ENCODE data around the gene DHRS12.

Gene DHRS12, protein sequence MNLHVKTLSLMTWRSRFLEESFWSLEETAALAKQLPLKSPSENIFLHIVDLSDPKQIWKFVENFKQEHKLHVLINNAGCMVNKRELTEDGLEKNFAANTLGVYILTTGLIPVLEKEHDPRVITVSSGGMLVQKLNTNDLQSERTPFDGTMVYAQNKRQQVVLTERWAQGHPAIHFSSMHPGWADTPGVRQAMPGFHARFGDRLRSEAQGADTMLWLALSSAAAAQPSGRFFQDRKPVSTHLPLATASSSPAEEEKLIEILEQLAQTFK

GRCh38 chr13:51803422-51804294 lies at the start of gene DHRS12:
Gene DHRS12 (minus strand): TSS chr13:51804163. CDS start chr13:51799659, 4,504 bp downstream.
- peaks cover 49% of the 10 kb centered on the region for H3K4me1 Mint-ChIP-seq (ENCODE audit: low read depth)

GRCh38 chr13:51849145-51850101 lies 45.5 kb upstream of the DHRS12 start:
- Mint-ChIP-seq H3K27me3 (peaks cover 15% of the 10 kb centered on the region), H3K4me1 (ENCODE audit: low read depth) (peaks cover 17% of the 10 kb centered on the region), H3K27ac (no peak overlapping the region), H3K36me3 (ENCODE audit: low read depth) (no peaks in the 10 kb centered on the region), H3K9me3 (no peaks in the 10 kb centered on the region), H3K4me3 (no peak overlapping the region)

More at GRCh38 chr13:51803422-51804294, at the start of gene DHRS12:
- peaks cover 10% of the 10 kb centered on the region for H3K36me3 Mint-ChIP-seq (ENCODE audit: low read depth)
- peak within 1 kb of the TSS; percentile 100 for H3K27ac Mint-ChIP-seq
- no peaks in the 10 kb centered on the region for H3K27me3 Mint-ChIP-seq
- no peaks in the 10 kb centered on the region for H3K9me3 Mint-ChIP-seq
- peak within 1 kb of the TSS; percentile 95 for H3K4me3 Mint-ChIP-seq

- no peaks in the 10 kb centered on the region for H3K36me3 Mint-ChIP-seq (ENCODE audit: low read depth)
- no peaks in the 10 kb centered on the region for H3K9me3 Mint-ChIP-seq
- H3K4me3 Mint-ChIP-seq: no peak overlapping the region
- H3K27ac Mint-ChIP-seq: no peak overlapping the region
- peaks cover 13% of the 10 kb centered on the region for H3K27me3 Mint-ChIP-seq
- peaks cover 18% of the 10 kb centered on the region for H3K4me1 Mint-ChIP-seq (ENCODE audit: low read depth)
These were observed 44.7 kb upstream of the DHRS12 start for GRCh38 chr13:51848674-51849073.

DNA sequence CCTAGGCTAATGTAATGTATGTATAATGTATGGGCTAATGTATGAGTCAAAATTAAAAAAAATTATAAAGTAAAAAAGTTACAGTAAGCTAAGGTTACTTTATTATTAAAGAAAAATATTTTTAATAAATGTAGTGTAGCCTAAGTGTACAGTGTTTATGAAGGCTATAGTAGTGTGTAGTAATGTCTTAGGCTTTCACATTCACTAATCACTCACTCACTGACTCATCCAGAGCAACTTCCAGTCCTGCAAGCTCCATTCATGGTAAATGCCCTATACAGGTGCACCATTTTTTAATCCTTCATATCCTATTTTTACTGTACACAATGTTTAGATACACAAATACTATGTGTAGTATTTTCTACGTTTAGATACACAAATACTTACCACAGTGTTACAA lies 42.8 kb upstream of the DHRS12 start:
- peaks cover 18% of the 10 kb centered on the region for H3K4me1 Mint-ChIP-seq (ENCODE audit: low read depth)
- H3K27ac Mint-ChIP-seq: no peak overlapping the region
- H3K27me3 Mint-ChIP-seq: peaks cover 13% of the 10 kb centered on the region
- no peak overlapping the region for H3K4me3 Mint-ChIP-seq
- H3K9me3 Mint-ChIP-seq: no peaks in the 10 kb centered on the region
- H3K36me3 Mint-ChIP-seq (ENCODE audit: low read depth): no peaks in the 10 kb centered on the region

- no peak overlapping the region for H3K27ac Mint-ChIP-seq
- H3K4me3 Mint-ChIP-seq: no peak overlapping the region
- H3K9me3 Mint-ChIP-seq: no peaks in the 10 kb centered on the region
- H3K27me3 Mint-ChIP-seq: peaks cover 9% of the 10 kb centered on the region
- no peaks in the 10 kb centered on the region for H3K36me3 Mint-ChIP-seq (ENCODE audit: low read depth)
- H3K4me1 Mint-ChIP-seq (ENCODE audit: low read depth): peaks cover 18% of the 10 kb centered on the region
These were observed 41.8 kb upstream of the DHRS12 start for GRCh38 chr13:51845574-51846318.

- H3K4me1 Mint-ChIP-seq (ENCODE audit: low read depth): peaks cover 18% of the 10 kb centered on the region
- no peaks in the 10 kb centered on the region for H3K36me3 Mint-ChIP-seq (ENCODE audit: low read depth)
- no peaks in the 10 kb centered on the region for H3K9me3 Mint-ChIP-seq
- H3K27me3 Mint-ChIP-seq: peaks cover 9% of the 10 kb centered on the region
- peak within 1 kb of the TSS; percentile 71 for H3K4me3 Mint-ChIP-seq
- H3K27ac Mint-ChIP-seq: peak within 1 kb of the TSS; percentile 43
These were observed 41.1 kb upstream of the DHRS12 start, which contains the start of gene TMEM272 for GRCh38 chr13:51844862-51845573. Gene TMEM272 (minus strand): TSS chr13:51845177. CDS start chr13:51838530, 6,647 bp downstream.

- Mint-ChIP-seq H3K4me3 (no peak overlapping the region), H3K36me3 (ENCODE audit: low read depth) (no peaks in the 10 kb centered on the region), H3K4me1 (ENCODE audit: low read depth) (peaks cover 17% of the 10 kb centered on the region), H3K9me3 (no peaks in the 10 kb centered on the region), H3K27me3 (peaks cover 9% of the 10 kb centered on the region), H3K27ac (no peak overlapping the region)
These were observed 39.6 kb upstream of the DHRS12 start for GRCh38 chr13:51843529-51843928.

DNA sequence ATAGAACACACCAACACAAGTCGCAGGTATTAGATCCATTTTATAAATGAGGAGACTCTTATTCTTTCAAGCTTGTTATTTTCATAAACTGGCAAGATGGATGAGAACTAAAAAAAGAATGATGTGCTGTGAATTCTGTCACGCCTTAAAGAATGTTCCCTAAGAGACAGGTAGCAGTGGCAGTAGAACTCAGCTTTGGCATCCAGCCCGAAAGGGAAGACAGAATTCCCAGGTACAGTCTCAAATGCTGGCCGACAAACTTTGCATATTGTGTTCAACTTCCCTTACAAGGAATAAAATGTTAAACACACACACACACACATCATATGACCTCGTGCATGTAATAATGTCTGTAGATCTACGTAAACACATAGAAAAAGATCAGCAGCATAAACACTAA lies 37.8 kb upstream of the DHRS12 start:
- Mint-ChIP-seq H3K27ac (no peak overlapping the region), H3K9me3 (no peaks in the 10 kb centered on the region), H3K4me3 (no peak overlapping the region)

GRCh38 chr13:51840917-51841316 lies 37.0 kb upstream of the DHRS12 start:
- H3K9me3 Mint-ChIP-seq: no peaks in the 10 kb centered on the region
- H3K36me3 Mint-ChIP-seq (ENCODE audit: low read depth): no peaks in the 10 kb centered on the region
- peaks cover 38% of the 10 kb centered on the region for H3K4me1 Mint-ChIP-seq (ENCODE audit: low read depth)
- H3K27ac Mint-ChIP-seq: no peak overlapping the region
- H3K4me3 Mint-ChIP-seq: no peak overlapping the region
- peaks cover 9% of the 10 kb centered on the region for H3K27me3 Mint-ChIP-seq

More for the DNA sequence above, 37.8 kb upstream of the DHRS12 start:
- Mint-ChIP-seq H3K36me3 (ENCODE audit: low read depth) (no peaks in the 10 kb centered on the region), H3K27me3 (peaks cover 9% of the 10 kb centered on the region), H3K4me1 (ENCODE audit: low read depth) (peaks cover 35% of the 10 kb centered on the region)

GRCh38 chr13:51839711-51840540 lies 36.0 kb upstream of the DHRS12 start:
- no peaks in the 10 kb centered on the region for H3K36me3 Mint-ChIP-seq (ENCODE audit: low read depth)
- H3K4me1 Mint-ChIP-seq (ENCODE audit: low read depth): peaks cover 33% of the 10 kb centered on the region
- no peaks in the 10 kb centered on the region for H3K9me3 Mint-ChIP-seq
- H3K27ac Mint-ChIP-seq: no peak overlapping the region
- peaks cover 7% of the 10 kb centered on the region for H3K27me3 Mint-ChIP-seq
- no peak overlapping the region for H3K4me3 Mint-ChIP-seq

DNA sequence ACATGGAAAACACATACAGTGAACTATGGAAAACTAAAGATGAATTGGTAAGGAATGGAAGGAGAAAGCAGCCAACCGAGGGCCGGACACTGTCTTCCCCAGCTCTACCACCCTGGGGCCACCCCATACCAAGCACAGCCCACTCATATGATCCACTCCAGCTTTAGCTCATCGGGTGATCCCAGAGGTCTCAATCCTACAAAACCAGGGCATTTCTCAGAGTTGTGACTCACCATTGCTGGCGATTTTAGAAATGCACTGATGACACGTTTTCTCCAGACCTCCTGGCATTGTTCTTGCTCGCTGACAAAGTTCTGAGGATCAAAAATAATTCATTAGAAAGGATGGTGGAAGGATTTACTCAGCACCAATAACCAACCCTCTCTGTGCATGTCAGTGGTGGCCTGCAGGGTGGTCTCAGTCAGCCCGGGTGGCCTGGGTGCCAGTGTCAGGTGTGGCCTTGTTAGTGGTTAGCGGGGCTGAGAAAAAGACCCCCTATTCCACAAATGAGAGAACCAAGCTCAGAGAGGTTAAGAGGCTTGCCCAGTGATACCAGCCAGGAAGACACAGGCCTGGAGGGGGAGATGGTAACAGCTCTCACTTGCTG lies 34.4 kb upstream of the DHRS12 start:
- Mint-ChIP-seq H3K4me1 (ENCODE audit: low read depth) (peaks cover 26% of the 10 kb centered on the region), H3K9me3 (no peaks in the 10 kb centered on the region), H3K27ac (peak overlapping the region; percentile 61), H3K4me3 (no peak overlapping the region), H3K27me3 (no peaks in the 10 kb centered on the region), H3K36me3 (ENCODE audit: low read depth) (no peaks in the 10 kb centered on the region)

GRCh38 chr13:51837016-51837415 lies 33.1 kb upstream of the DHRS12 start:
- H3K36me3 Mint-ChIP-seq (ENCODE audit: low read depth): no peaks in the 10 kb centered on the region
- no peaks in the 10 kb centered on the region for H3K27me3 Mint-ChIP-seq
- H3K27ac Mint-ChIP-seq: no peak overlapping the region
- H3K4me3 Mint-ChIP-seq: no peak overlapping the region
- no peaks in the 10 kb centered on the region for H3K9me3 Mint-ChIP-seq
- peaks cover 38% of the 10 kb centered on the region for H3K4me1 Mint-ChIP-seq (ENCODE audit: low read depth)
